GM12878 (cell line): ENCODE data around the gene TEF. TPM values are rescaled to one million over a fixed set of nuclear protein-coding genes. Genes with fewer than 3 reads are reported as not detected.

Source experiments
- BRCA1 ChIP-seq: IDR thresholded peaks from 2 replicates; pipeline ENCODE4 v1.6.1; 2011; ENCODE audit warnings: low read depth, low read length, improper control_type of control experiment
- NFIC ChIP-seq: IDR thresholded peaks from 2 replicates; pipeline ENCODE4 v1.6.1; 2012; ENCODE audit warnings: low read depth, mild to moderate bottlenecking, inconsistent platforms, low read length, moderate library complexity
- polyA plus RNA-seq, 11 experiments: library from polyadenylated mRNA; depleted of rRNA in 4 of 11; unstranded in 6 of 11; stranded (reverse) in 5 of 11; fragments of >200 nt; fragmentation: Nextera tagmentation in 4 of 11; fragmentation: Illumina TruSeq in 1 of 11; extraction: Ambion mirVana in 4 of 11; extraction: Trizol in 1 of 11; gene quantifications; 1 replicate in 1 of 11; 2 replicates in 10 of 11; pipeline versions ENCODE4 v1.2.1 to v1.2.3, GENCODE V29; 2011 to 2016; ENCODE audit warnings: inconsistent platforms in 2 of 11, missing spikeins in 2 of 11, low read depth in 1 of 11
- total RNA-seq, 4 experiments: library from RNA; depleted of rRNA in 3 of 4; stranded (reverse); fragments of >200 nt in 3 of 4; fragmentation: Illumina TruSeq in 1 of 4; extraction: Trizol in 1 of 4; gene quantifications; 2 replicates each; pipeline versions ENCODE4 v1.2.1 to v1.2.3, GENCODE V29; 2013 to 2021
- TF ChIP-seq, protein P1 (sequence below): IDR thresholded peaks from 2 replicates; pipeline ENCODE4 v1.6.1; 2011; ENCODE audit warnings: borderline replicate concordance, low read depth, mild to moderate bottlenecking, moderate library complexity, low read length; ENCODE audit not compliant: insufficient read depth, poor library complexity, severe bottlenecking
- TF ChIP-seq, protein P2 (sequence below): IDR thresholded peaks from 2 replicates; pipeline ENCODE4 v1.6.1; 2012; ENCODE audit warnings: improper control_type of control experiment, low read depth, low read length; ENCODE audit not compliant: insufficient replicate concordance
- TF ChIP-seq, protein P3 (sequence below): fragments of 150-350 bp; IDR thresholded peaks from 2 replicates; pipeline ENCODE4 v1.6.1; 2014; ENCODE audit warnings: mild to moderate bottlenecking, low read depth, low read length
- TF ChIP-seq, protein P4 (sequence below): fragments of 450-650 bp; IDR thresholded peaks from 2 replicates; pipeline ENCODE4 v1.6.1; 2016; ENCODE audit warnings: mild to moderate bottlenecking

The TEF gene
- total and polyA plus RNA-seq, 10 of the 15 experiments (the other 5 are each of a cell fraction or from before 2014, with no cell fraction given) = 0.23 to 4.9 (median 3.2) TPM

DNA sequence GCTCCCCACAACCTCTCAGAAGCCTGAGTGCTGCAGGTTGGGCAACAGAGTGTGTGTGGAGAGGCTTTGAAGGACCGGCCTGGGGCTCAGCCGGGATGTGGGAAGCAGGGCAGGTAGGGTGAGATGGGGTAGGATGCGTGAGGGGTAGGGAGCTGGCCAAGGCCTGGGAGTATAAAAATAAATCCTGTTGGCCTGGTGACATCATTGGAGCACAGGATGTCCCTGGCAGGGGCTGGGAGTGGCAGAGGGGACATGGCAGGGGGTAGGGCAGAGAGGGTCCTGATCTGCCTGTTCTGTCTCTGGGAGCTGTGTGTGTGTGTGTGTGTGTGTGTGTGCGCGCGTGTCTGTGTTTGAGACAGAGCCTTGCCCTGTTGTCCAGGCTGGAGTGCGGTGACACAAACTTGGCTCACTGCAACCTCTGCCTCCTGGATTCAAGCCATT is 28.6 kb downstream of the TEF start (continued):
- TF ChIP-seq, protein P1, sequence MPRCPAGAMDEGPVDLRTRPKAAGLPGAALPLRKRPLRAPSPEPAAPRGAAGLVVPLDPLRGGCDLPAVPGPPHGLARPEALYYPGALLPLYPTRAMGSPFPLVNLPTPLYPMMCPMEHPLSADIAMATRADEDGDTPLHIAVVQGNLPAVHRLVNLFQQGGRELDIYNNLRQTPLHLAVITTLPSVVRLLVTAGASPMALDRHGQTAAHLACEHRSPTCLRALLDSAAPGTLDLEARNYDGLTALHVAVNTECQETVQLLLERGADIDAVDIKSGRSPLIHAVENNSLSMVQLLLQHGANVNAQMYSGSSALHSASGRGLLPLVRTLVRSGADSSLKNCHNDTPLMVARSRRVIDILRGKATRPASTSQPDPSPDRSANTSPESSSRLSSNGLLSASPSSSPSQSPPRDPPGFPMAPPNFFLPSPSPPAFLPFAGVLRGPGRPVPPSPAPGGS = no peak
- no peak for TF ChIP-seq BRCA1
- TF ChIP-seq, protein P2, sequence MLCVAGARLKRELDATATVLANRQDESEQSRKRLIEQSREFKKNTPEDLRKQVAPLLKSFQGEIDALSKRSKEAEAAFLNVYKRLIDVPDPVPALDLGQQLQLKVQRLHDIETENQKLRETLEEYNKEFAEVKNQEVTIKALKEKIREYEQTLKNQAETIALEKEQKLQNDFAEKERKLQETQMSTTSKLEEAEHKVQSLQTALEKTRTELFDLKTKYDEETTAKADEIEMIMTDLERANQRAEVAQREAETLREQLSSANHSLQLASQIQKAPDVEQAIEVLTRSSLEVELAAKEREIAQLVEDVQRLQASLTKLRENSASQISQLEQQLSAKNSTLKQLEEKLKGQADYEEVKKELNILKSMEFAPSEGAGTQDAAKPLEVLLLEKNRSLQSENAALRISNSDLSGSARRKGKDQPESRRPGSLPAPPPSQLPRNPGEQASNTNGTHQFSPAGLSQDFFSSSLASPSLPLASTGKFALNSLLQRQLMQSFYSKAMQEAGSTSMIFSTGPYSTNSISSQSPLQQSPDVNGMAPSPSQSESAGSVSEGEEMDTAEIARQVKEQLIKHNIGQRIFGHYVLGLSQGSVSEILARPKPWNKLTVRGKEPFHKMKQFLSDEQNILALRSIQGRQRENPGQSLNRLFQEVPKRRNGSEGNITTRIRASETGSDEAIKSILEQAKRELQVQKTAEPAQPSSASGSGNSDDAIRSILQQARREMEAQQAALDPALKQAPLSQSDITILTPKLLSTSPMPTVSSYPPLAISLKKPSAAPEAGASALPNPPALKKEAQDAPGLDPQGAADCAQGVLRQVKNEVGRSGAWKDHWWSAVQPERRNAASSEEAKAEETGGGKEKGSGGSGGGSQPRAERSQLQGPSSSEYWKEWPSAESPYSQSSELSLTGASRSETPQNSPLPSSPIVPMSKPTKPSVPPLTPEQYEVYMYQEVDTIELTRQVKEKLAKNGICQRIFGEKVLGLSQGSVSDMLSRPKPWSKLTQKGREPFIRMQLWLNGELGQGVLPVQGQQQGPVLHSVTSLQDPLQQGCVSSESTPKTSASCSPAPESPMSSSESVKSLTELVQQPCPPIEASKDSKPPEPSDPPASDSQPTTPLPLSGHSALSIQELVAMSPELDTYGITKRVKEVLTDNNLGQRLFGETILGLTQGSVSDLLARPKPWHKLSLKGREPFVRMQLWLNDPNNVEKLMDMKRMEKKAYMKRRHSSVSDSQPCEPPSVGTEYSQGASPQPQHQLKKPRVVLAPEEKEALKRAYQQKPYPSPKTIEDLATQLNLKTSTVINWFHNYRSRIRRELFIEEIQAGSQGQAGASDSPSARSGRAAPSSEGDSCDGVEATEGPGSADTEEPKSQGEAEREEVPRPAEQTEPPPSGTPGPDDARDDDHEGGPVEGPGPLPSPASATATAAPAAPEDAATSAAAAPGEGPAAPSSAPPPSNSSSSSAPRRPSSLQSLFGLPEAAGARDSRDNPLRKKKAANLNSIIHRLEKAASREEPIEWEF = no peak
- TF ChIP-seq, protein P3, sequence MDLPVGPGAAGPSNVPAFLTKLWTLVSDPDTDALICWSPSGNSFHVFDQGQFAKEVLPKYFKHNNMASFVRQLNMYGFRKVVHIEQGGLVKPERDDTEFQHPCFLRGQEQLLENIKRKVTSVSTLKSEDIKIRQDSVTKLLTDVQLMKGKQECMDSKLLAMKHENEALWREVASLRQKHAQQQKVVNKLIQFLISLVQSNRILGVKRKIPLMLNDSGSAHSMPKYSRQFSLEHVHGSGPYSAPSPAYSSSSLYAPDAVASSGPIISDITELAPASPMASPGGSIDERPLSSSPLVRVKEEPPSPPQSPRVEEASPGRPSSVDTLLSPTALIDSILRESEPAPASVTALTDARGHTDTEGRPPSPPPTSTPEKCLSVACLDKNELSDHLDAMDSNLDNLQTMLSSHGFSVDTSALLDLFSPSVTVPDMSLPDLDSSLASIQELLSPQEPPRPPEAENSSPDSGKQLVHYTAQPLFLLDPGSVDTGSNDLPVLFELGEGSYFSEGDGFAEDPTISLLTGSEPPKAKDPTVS = no peak
- TF ChIP-seq NFIC = no peak
- TF ChIP-seq, protein P4, sequence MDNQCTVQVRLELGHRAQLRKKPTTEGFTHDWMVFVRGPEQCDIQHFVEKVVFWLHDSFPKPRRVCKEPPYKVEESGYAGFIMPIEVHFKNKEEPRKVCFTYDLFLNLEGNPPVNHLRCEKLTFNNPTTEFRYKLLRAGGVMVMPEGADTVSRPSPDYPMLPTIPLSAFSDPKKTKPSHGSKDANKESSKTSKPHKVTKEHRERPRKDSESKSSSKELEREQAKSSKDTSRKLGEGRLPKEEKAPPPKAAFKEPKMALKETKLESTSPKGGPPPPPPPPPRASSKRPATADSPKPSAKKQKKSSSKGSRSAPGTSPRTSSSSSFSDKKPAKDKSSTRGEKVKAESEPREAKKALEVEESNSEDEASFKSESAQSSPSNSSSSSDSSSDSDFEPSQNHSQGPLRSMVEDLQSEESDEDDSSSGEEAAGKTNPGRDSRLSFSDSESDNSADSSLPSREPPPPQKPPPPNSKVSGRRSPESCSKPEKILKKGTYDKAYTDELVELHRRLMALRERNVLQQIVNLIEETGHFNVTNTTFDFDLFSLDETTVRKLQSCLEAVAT = no peak
